Endodermal cell (in vitro differentiated cells): ENCODE data around the gene TMED4. TPM values are rescaled to one million over a fixed set of nuclear protein-coding genes. Genes with fewer than 3 reads are reported as not detected.

ENCODE experiments used
- DNase-seq: peaks from one replicate; pipeline ENCODE4 v3.0.0-alpha.2; 2017
- H3K27ac ChIP-seq: 2 replicates; pipeline ENCODE4 v1.5.1; 2013; ENCODE audit warnings: mild to moderate bottlenecking, low read depth, low read length, moderate library complexity
- H3K27me3 ChIP-seq: 2 replicates; pipeline ENCODE4 v1.6.1; 2013; ENCODE audit warnings: mild to moderate bottlenecking, low read length, moderate library complexity; ENCODE audit not compliant: insufficient read depth, control insufficient read depth, poor library complexity, severe bottlenecking
- H3K36me3 ChIP-seq: 2 replicates; pipeline ENCODE4 v1.7.0; 2013; ENCODE audit warnings: mild to moderate bottlenecking, low read length, moderate library complexity; ENCODE audit not compliant: control insufficient read depth, insufficient read depth
- H3K4me1 ChIP-seq: one replicate; pipeline ENCODE4 v1.7.0; 2013; ENCODE audit warnings: low read length; ENCODE audit not compliant: control insufficient read depth, insufficient read depth
- H3K4me3 ChIP-seq: 2 replicates; pipeline ENCODE4 v1.5.1; 2013; ENCODE audit warnings: mild to moderate bottlenecking, low read length, moderate library complexity
- H3K9ac ChIP-seq: 2 replicates; pipeline ENCODE4 v1.6.1; 2013; ENCODE audit warnings: mild to moderate bottlenecking, low read length, moderate library complexity; ENCODE audit not compliant: poor library complexity, severe bottlenecking; ENCODE audit errors: extremely low read depth
- H3K9me3 ChIP-seq: 2 replicates; pipeline ENCODE4 v1.6.1; 2013; ENCODE audit warnings: mild to moderate bottlenecking, low read length, moderate library complexity; ENCODE audit not compliant: control insufficient read depth
- H3K27ac Mint-ChIP-seq: 2 replicates; pipeline ENCODE4 v1.8.0; 2020; ENCODE audit warnings: mixed read lengths
- H3K27me3 Mint-ChIP-seq: 2 replicates; pipeline ENCODE4 v1.8.0; 2021; ENCODE audit warnings: mild to moderate bottlenecking, mixed read lengths; ENCODE audit not compliant: insufficient read depth
- H3K36me3 Mint-ChIP-seq: 2 replicates; pipeline ENCODE4 v1.8.0; 2020; ENCODE audit warnings: low read depth, mixed read lengths
- H3K4me1 Mint-ChIP-seq: 2 replicates; pipeline ENCODE4 v1.8.0; 2020; ENCODE audit warnings: mixed read lengths
- H3K4me3 Mint-ChIP-seq: 2 replicates; pipeline ENCODE4 v1.8.0; 2020; ENCODE audit warnings: mild to moderate bottlenecking, moderate library complexity, mixed read lengths
- H3K9me3 Mint-ChIP-seq: 2 replicates; pipeline ENCODE4 v1.8.0; 2020; ENCODE audit warnings: mild to moderate bottlenecking, mixed read lengths
- CTCF ChIP-seq: fragments of 200-600 bp; sonication (generic); conservative IDR thresholded peaks from 2 replicates; pipeline ENCODE4 v1.5.0; 2021; ENCODE audit warnings: antibody characterized with exemption, mild to moderate bottlenecking
- WGBS, 2 experiments: methylation state at CpG; one replicate each; pipeline versions ENCODE4 v1.1.5 to v1.1.7; 2013; ENCODE audit warnings: missing lambda C conversion rate in 2 of 2, mixed read lengths in 1 of 2; ENCODE audit not compliant: insufficient coverage in 1 of 2, insufficient read length in 1 of 2; 5-methylcytosine and 5-hydroxymethylcytosine counted together
- total RNA-seq, 2 donors: library from RNA; stranded (reverse); fragmentation: NEBNext Ultra II Directional in 1 of 2; extraction: Animal tissue kit (Norgen Biotek cat#: 25700) in 1 of 2; gene quantifications; 2 replicates in 1 of 2; 3 replicates in 1 of 2; pipeline ENCODE4 v1.2.1, GENCODE V29; 2021

Gene TMED4
- total RNA-seq, 2 donors from 2014 or later, result 75.4 to 109 TPM

DNA sequence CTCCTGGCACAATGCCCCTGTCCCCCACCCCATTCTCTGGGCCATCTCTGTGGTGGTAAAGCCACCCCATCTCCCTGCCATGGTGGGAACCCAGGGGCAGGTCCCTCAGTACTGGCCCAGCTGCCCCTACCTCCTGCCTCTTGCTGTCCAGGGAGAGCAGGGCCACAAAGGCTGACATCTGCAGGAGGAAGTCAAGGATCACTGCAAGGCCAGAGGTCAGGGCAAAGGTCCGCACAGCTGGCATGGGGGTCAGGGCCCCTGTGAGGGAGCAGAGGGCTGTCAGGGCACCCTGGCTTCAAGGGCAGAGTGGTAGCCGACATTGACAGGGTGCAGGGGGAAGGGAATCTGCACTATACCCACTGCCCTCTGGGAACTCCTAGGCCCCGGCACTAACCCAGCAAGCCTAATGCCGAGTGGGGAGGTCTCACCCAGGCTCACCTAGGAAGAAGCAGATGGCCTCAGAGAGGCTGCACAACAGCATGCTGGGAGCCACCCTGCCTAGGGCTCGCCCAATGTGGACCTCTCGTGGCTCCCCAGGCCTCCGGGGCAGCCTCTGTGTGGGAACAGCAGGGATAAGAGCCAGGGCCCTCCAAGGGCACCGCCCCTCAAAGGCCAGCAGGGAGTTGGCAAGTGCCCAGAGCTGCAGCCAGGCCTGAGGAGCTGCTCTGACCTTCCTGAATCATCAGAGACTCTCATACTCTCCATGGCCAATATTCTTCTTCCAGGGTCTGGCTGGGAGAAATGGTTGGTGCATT, 48.6 kb downstream of the TMED4 start:
- Mint-ChIP-seq H3K27me3 (peaks cover 2% of the 10 kb centered on the region), H3K9me3 (no peaks in the 10 kb centered on the region), H3K4me3 (no peak overlapping the region), H3K36me3 (no peaks in the 10 kb centered on the region), H3K27ac (no peak overlapping the region), H3K4me1 (no peaks in the 10 kb centered on the region)
- Histone ChIP-seq H3K27ac (no peak overlapping the region), H3K27me3 (no peaks in the 10 kb centered on the region), H3K9ac (no peak overlapping the region), H3K4me1 (no peaks in the 10 kb centered on the region), H3K36me3 (no peaks in the 10 kb centered on the region), H3K9me3 (no peaks in the 10 kb centered on the region), H3K4me3 (no peak overlapping the region)
- TF ChIP-seq CTCF, result no peak
- 88 to 91% methylated on average over 6 to 8 of the region's 8 CpGs for WGBS, 2 experiments
- no peak for DNase-seq

DNA sequence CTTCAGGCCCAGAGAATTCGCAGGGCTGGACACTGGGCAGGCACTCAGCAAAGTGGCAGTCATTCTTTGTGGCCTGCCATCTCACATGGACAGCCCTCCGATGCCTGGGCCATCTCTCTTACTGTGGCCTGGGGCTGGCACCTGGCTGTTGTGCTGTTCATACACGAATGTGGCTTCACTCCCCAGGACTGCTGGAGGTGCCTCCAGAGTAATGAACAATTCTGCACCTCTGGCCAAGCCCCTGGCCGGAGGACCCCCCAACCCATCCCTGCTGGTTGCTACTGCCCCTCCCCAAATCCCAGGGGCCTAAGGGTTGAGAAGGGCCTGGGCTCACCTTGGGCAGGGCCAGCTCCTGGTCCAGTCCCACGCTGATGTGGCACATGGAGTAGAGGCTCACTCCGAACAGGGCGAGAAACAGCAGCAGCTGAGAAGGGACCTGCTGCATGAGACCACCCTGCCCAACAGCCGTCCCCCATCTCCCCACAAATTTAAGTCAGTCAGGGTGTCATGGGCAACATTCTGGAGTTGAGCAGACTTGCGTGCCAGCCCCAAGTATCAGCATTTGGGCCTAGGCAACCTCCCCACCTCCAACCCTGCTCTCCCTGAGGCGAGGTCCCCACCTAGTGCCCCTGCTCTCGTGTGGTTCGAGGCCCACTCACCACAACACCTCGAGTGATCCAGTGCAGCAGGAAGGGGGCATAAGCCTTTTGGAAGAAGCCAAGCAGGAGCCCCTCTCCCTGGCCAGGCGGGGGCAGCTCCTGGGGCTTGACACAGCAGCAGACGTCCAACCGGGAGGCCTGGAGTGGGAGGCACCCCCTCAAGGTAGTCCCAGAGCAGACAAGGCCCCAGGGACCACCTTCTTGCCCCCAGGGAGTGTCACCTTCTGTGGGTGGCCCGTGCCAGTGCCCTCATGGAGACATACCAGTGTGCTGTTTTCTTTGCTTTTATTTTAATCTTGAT, 50.3 kb downstream of the TMED4 start:
- Mint-ChIP-seq H3K36me3 (no peaks in the 10 kb centered on the region), H3K27ac (no peak overlapping the region), H3K27me3 (peaks cover 4% of the 10 kb centered on the region), H3K4me3 (no peak overlapping the region), H3K4me1 (no peaks in the 10 kb centered on the region), H3K9me3 (peaks cover 8% of the 10 kb centered on the region)
- 88 to 100% methylated on average over 6 to 17 of the region's 17 CpGs for WGBS, 2 experiments
- Histone ChIP-seq H3K9me3 (no peaks in the 10 kb centered on the region), H3K4me3 (no peak overlapping the region), H3K4me1 (no peaks in the 10 kb centered on the region), H3K27me3 (no peaks in the 10 kb centered on the region), H3K36me3 (no peaks in the 10 kb centered on the region), H3K27ac (no peak overlapping the region), H3K9ac (no peak overlapping the region)
- TF ChIP-seq CTCF, result no peak
- no peak for DNase-seq

- no peak for DNase-seq
- H3K27ac ChIP-seq, result no peak overlapping the region
- Mint-ChIP-seq H3K9me3 (peaks cover 9% of the 10 kb centered on the region), H3K36me3 (no peaks in the 10 kb centered on the region), H3K27me3 (peaks cover 4% of the 10 kb centered on the region), H3K27ac (no peak overlapping the region), H3K4me3 (no peak overlapping the region), H3K4me1 (no peaks in the 10 kb centered on the region)
- WGBS, 2 experiments, result 92 to 95% methylated on average over 7 to 10 of the region's 10 CpGs
- no peaks in the 10 kb centered on the region for H3K9me3 ChIP-seq
- TF ChIP-seq CTCF, result no peak
- H3K4me1 ChIP-seq, result no peaks in the 10 kb centered on the region
- H3K4me3 ChIP-seq, result no peak overlapping the region
- H3K27me3 ChIP-seq, result no peaks in the 10 kb centered on the region
- H3K36me3 ChIP-seq, result no peaks in the 10 kb centered on the region
- no peak overlapping the region for H3K9ac ChIP-seq
Observed at GRCh38 chr7:44530990-44531389, 51.0 kb downstream of the TMED4 start.

Other genes with a start within 250 kb of the TMED4 start
- 100 to 1,000 TPM in 1 of 2 donors, 10 to 100 TPM in 1; 80.8 to 116 TPM for gene NUDCD3, start 91.6 kb downstream of the TMED4 start, total RNA-seq
- 1 to 10 TPM; 2.7 to 3.1 TPM for gene NPC1L1, start 40.9 kb downstream of the TMED4 start, total RNA-seq
- 10 to 100 TPM; 73.6 to 79.2 TPM for gene DDX56, start 8.3 kb downstream of the TMED4 start, total RNA-seq
- gene OGDH, start 24.4 kb upstream of the TMED4 start, total RNA-seq, result 10 to 100 TPM; 82.5 to 96.0 TPM
- gene ZMIZ2, start 166.6 kb upstream of the TMED4 start, total RNA-seq, result 10 to 100 TPM; 85.6 to 98.2 TPM
- gene PPIA, start 214.4 kb upstream of the TMED4 start, total RNA-seq, result 1,000 to 10,000 TPM; 1,857 to 1,899 TPM